Keratinocyte (primary cell): ENCODE measurements around the gene ATG2B. TPM values are rescaled to one million over a fixed set of nuclear protein-coding genes. Genes with fewer than 3 reads are reported as not detected.
"Not testable (repeated sequence)": the region's sequence is repeated elsewhere in the genome, so short reads cannot be mapped to it uniquely, and the experiment has no call there.

ENCODE experiments used
- DNase-seq: peaks from one replicate; pipeline ENCODE4 v3.0.0-alpha.2; 2011; ENCODE audit warnings: low read depth, missing footprints, low spot score
- FAIRE-seq: peaks from 2 replicates; lab custom pipeline; 2011; peaks lifted over from hg19 to GRCh38; lab: Jason Lieb, UNC
- H2AFZ ChIP-seq: 2 replicates; pipeline ENCODE4 v1.6.0; 2012; ENCODE audit warnings: low read length, control low read depth, inconsistent platforms; ENCODE audit not compliant: control insufficient read depth
- H3K27ac ChIP-seq: 2 replicates; pipeline ENCODE4 v1.5.1; 2011; ENCODE audit warnings: low read length; ENCODE audit not compliant: control insufficient read depth, insufficient read depth
- H3K27me3 ChIP-seq: 3 replicates; pipeline ENCODE4 v1.6.0; 2011; ENCODE audit warnings: low read length; ENCODE audit not compliant: control insufficient read depth, insufficient read depth; ENCODE audit errors: extremely low read depth
- H3K36me3 ChIP-seq, 2 experiments: 2 replicates in 1 of 2; 3 replicates in 1 of 2; pipeline ENCODE4 v1.5.1; 2011; ENCODE audit warnings: low read length in 2 of 2, mild to moderate bottlenecking in 1 of 2; ENCODE audit not compliant: control insufficient read depth in 2 of 2, insufficient read depth in 2 of 2; ENCODE audit errors: extremely low read depth in 1 of 2
- H3K4me1 ChIP-seq: 3 replicates; pipeline ENCODE4 v1.5.1; 2011; ENCODE audit warnings: low read length; ENCODE audit not compliant: control insufficient read depth, insufficient read depth; ENCODE audit errors: extremely low read depth
- H3K4me2 ChIP-seq: 3 replicates; pipeline ENCODE4 v1.6.0; 2011; ENCODE audit warnings: low read depth, low read length; ENCODE audit not compliant: control insufficient read depth, insufficient read depth; ENCODE audit errors: extremely low read depth
- H3K4me3 ChIP-seq, 3 experiments: fragments of 200-600 bp in 1 of 3; sonication (generic) in 1 of 3; 2 replicates in 2 of 3; 3 replicates in 1 of 3; pipeline ENCODE4 v1.5.1; 2011 to 2016; ENCODE audit warnings: low read length in 3 of 3, mild to moderate bottlenecking in 3 of 3, control low read depth in 2 of 3, inconsistent platforms in 1 of 3, low read depth in 1 of 3, mixed read lengths in 1 of 3, mixed run types in 1 of 3, moderate library complexity in 1 of 3; ENCODE audit not compliant: control insufficient read depth in 2 of 3, insufficient read depth in 2 of 3; ENCODE audit errors: extremely low read depth in 1 of 3
- H3K79me2 ChIP-seq: 2 replicates; pipeline ENCODE4 v1.6.0; 2012; ENCODE audit warnings: low read length; ENCODE audit not compliant: control insufficient read depth, insufficient read depth
- H3K9ac ChIP-seq: 3 replicates; pipeline ENCODE4 v1.6.0; 2011; ENCODE audit warnings: low read length; ENCODE audit not compliant: control insufficient read depth, insufficient read depth; ENCODE audit errors: extremely low read depth
- H3K9me1 ChIP-seq: 3 replicates; pipeline ENCODE4 v1.6.0; 2011; ENCODE audit warnings: low read length; ENCODE audit not compliant: control insufficient read depth, insufficient read depth; ENCODE audit errors: extremely low read depth
- H3K9me3 ChIP-seq: 2 replicates; pipeline ENCODE4 v1.5.1; 2012; ENCODE audit warnings: low read depth, low read length; ENCODE audit not compliant: control insufficient read depth
- H4K20me1 ChIP-seq: 3 replicates; pipeline ENCODE4 v1.6.0; 2011; ENCODE audit warnings: low read length; ENCODE audit not compliant: control insufficient read depth, insufficient read depth; ENCODE audit errors: extremely low read depth
- CTCF ChIP-seq, 3 experiments: IDR thresholded peaks in 1 of 3; conservative IDR thresholded peaks in 1 of 3; optimal IDR thresholded peaks in 1 of 3; 2 replicates in 2 of 3; 3 replicates in 1 of 3; pipeline versions ENCODE3 to v1.5.1; 2011; ENCODE audit warnings: low read length in 3 of 3, mild to moderate bottlenecking in 3 of 3, moderate library complexity in 2 of 3, control low read depth in 1 of 3, inconsistent platforms in 1 of 3; ENCODE audit not compliant: insufficient read depth in 2 of 3; ENCODE audit errors: extremely low read depth in 1 of 3
- EZH2 ChIP-seq: IDR thresholded peaks from one replicate; pipeline ENCODE4 v1.6.1; 2012; ENCODE audit warnings: inconsistent platforms, mild to moderate bottlenecking, low read length, moderate library complexity
- dilution Hi-C: fragments of 300-500 bp; cut with MboI; formaldehyde crosslinking; loops from one replicate; pipeline ENCODE4 v1.7.0; 2020; ENCODE audit warnings: low sequenced_read_pairs; ENCODE audit not compliant: extremely low pct_ligation_motif_present
- polyA plus RNA-seq, 5 experiments: library from polyadenylated mRNA; depleted of rRNA in 3 of 5; stranded (reverse) in 3 of 5; stranded (forward) in 1 of 5; unstranded in 1 of 5; fragments of >200 nt; gene quantifications; 1 replicate in 1 of 5; 2 replicates in 3 of 5; 3 replicates in 1 of 5; pipeline versions ENCODE4 v1.2.1 to v1.2.3, GENCODE V29; 2011 to 2012; ENCODE audit warnings: missing spikeins in 2 of 5, low read depth in 1 of 5, low replicate concordance in 1 of 5

The ATG2B gene
- polyA plus RNA-seq, 1 donor (not counting 4 experiments of a cell fraction or from before 2014, with no cell fraction given), result 11.4 TPM

- H4K20me1 ChIP-seq, result no peaks in the 10 kb centered on the region
- FAIRE-seq, result no peak
- H3K27me3 ChIP-seq, result no peaks in the 10 kb centered on the region
- no peak overlapping the region for H2AFZ ChIP-seq
- H3K4me3 ChIP-seq, result no peak overlapping the region
- dilution Hi-C loops, result no loop called here
- no peak for TF ChIP-seq CTCF (optimal IDR thresholded peaks at IDR 0.05 in 1 of 3, IDR thresholded peaks at IDR 0.05 in 1 of 3, conservative IDR thresholded peaks at IDR 0.05 in 1 of 3; ENCODE audit: extremely low read depth in 1 of 3, insufficient read depth in 2 of 3, low read length in 3 of 3)
- no peak for TF ChIP-seq EZH2
- peaks cover 2% of the 10 kb centered on the region for H3K4me1 ChIP-seq
- no peak for DNase-seq
- no peak overlapping the region for H3K9ac ChIP-seq
- peaks cover 5% of the 10 kb centered on the region for H3K79me2 ChIP-seq
- no peak overlapping the region for H3K27ac ChIP-seq
- H3K9me3 ChIP-seq, result no peaks in the 10 kb centered on the region
- no peak overlapping the region for H3K4me2 ChIP-seq
- H3K9me1 ChIP-seq, result no peaks in the 10 kb centered on the region
- H3K36me3 ChIP-seq, result no peaks in the 10 kb centered on the region
These were observed 11.2 kb downstream of the ATG2B start for GRCh38 chr14:96351986-96352385.

- Histone ChIP-seq H3K4me3 (no peak overlapping the region), H2AFZ (no peak overlapping the region), H3K27me3 (no peaks in the 10 kb centered on the region), H3K9ac (no peak overlapping the region), H3K27ac (no peak overlapping the region), H3K36me3 (no peaks in the 10 kb centered on the region), H3K4me1 (peaks cover 2% of the 10 kb centered on the region), H3K9me1 (no peaks in the 10 kb centered on the region), H3K79me2 (peaks cover 5% of the 10 kb centered on the region), H4K20me1 (no peaks in the 10 kb centered on the region), H3K9me3 (no peaks in the 10 kb centered on the region), H3K4me2 (no peak overlapping the region)
- no peak for TF ChIP-seq CTCF (optimal IDR thresholded peaks at IDR 0.05 in 1 of 3, IDR thresholded peaks at IDR 0.05 in 1 of 3, conservative IDR thresholded peaks at IDR 0.05 in 1 of 3; ENCODE audit: extremely low read depth in 1 of 3, insufficient read depth in 2 of 3, low read length in 3 of 3)
- dilution Hi-C loops, result no loop called here
- DNase-seq, result no peak
- no peak for FAIRE-seq
These were observed 13.7 kb downstream of the ATG2B start for GRCh38 chr14:96349286-96350075.

- H3K4me1 ChIP-seq, FAIRE-seq, dilution Hi-C loops, H3K9me1 ChIP-seq, H3K4me2 ChIP-seq, H3K79me2 ChIP-seq, H3K36me3 ChIP-seq, H2AFZ ChIP-seq, H4K20me1 ChIP-seq, H3K27me3 ChIP-seq, H3K9me3 ChIP-seq, H3K27ac ChIP-seq, H3K4me3 ChIP-seq, H3K9ac ChIP-seq, DNase-seq: not testable (repeated sequence)
These were observed 15.2 kb downstream of the ATG2B start for GRCh38 chr14:96347957-96348356.
